ENCODE data around the gene DCAF4.
"Not testable (repeated sequence)": the region's sequence is repeated elsewhere in the genome, so short reads cannot be mapped to it uniquely, and the experiment has no call there.

The DCAF4 gene

GRCh38 chr14:72998252-72998903 lies 72.1 kb downstream of the DCAF4 start:
- H3K36me3 ChIP-seq (ENCODE audit: low read depth) = peaks cover 11% of the 10 kb centered on the region
- no peak for TF ChIP-seq CTCF (IDR thresholded peaks at IDR 0.05; ENCODE audit: poor library complexity, severe bottlenecking)
- no peak overlapping the region for H3K27ac ChIP-seq (ENCODE audit: poor library complexity, severe bottlenecking)

GRCh38 chr14:72999316-72999715 lies 73.1 kb downstream of the DCAF4 start:
- H3K9me3 ChIP-seq (ENCODE audit: severe bottlenecking) = no peaks in the 10 kb centered on the region
- TF ChIP-seq CTCF (IDR thresholded peaks at IDR 0.05; ENCODE audit: poor library complexity, severe bottlenecking) = no peak
- ATAC-seq (ENCODE audit: low read depth) = no peak

More at GRCh38 chr14:72998252-72998903, 72.1 kb downstream of the DCAF4 start:
- peaks cover 4% of the 10 kb centered on the region for H3K4me1 ChIP-seq (ENCODE audit: insufficient read depth, poor library complexity, severe bottlenecking)
- DNase-seq (ENCODE audit: low spot score) (no peak), ATAC-seq (ENCODE audit: low read depth) (no peak)
- H3K4me3 ChIP-seq (ENCODE audit: severe bottlenecking) = no peak overlapping the region
- no peaks in the 10 kb centered on the region for H3K27me3 ChIP-seq (ENCODE audit: insufficient read depth, poor library complexity, severe bottlenecking)
- no peaks in the 10 kb centered on the region for H3K9me3 ChIP-seq (ENCODE audit: severe bottlenecking)

GRCh38 chr14:73000073-73000472 lies 73.8 kb downstream of the DCAF4 start:
- H3K4me3 ChIP-seq (ENCODE audit: severe bottlenecking) = no peak overlapping the region
- H3K27ac ChIP-seq (ENCODE audit: poor library complexity, severe bottlenecking) = no peak overlapping the region
- no peaks in the 10 kb centered on the region for H3K27me3 ChIP-seq (ENCODE audit: insufficient read depth, poor library complexity, severe bottlenecking)
- peaks cover 4% of the 10 kb centered on the region for H3K4me1 ChIP-seq (ENCODE audit: insufficient read depth, poor library complexity, severe bottlenecking)
- no peaks in the 10 kb centered on the region for H3K9me3 ChIP-seq (ENCODE audit: severe bottlenecking)
- ATAC-seq (ENCODE audit: low read depth) (no peak), DNase-seq (ENCODE audit: low spot score) (no peak)
- peaks cover 11% of the 10 kb centered on the region for H3K36me3 ChIP-seq (ENCODE audit: low read depth)
- TF ChIP-seq CTCF (IDR thresholded peaks at IDR 0.05; ENCODE audit: poor library complexity, severe bottlenecking) = no peak

More at GRCh38 chr14:72999316-72999715, 73.1 kb downstream of the DCAF4 start:
- no peak overlapping the region for H3K4me3 ChIP-seq (ENCODE audit: severe bottlenecking)
- no peaks in the 10 kb centered on the region for H3K27me3 ChIP-seq (ENCODE audit: insufficient read depth, poor library complexity, severe bottlenecking)
- H3K27ac ChIP-seq (ENCODE audit: poor library complexity, severe bottlenecking) = no peak overlapping the region
- no peak for DNase-seq (ENCODE audit: low spot score)
- peaks cover 4% of the 10 kb centered on the region for H3K4me1 ChIP-seq (ENCODE audit: insufficient read depth, poor library complexity, severe bottlenecking)
- peaks cover 11% of the 10 kb centered on the region for H3K36me3 ChIP-seq (ENCODE audit: low read depth)

- no peak overlapping the region for H3K27ac ChIP-seq (ENCODE audit: poor library complexity, severe bottlenecking)
- TF ChIP-seq CTCF (IDR thresholded peaks at IDR 0.05; ENCODE audit: poor library complexity, severe bottlenecking) = no peak
- H3K27me3 ChIP-seq (ENCODE audit: insufficient read depth, poor library complexity, severe bottlenecking) = no peaks in the 10 kb centered on the region
- no peak for ATAC-seq (ENCODE audit: low read depth)
- DNase-seq (ENCODE audit: low spot score) = no peak
- no peaks in the 10 kb centered on the region for H3K9me3 ChIP-seq (ENCODE audit: severe bottlenecking)
- no peaks in the 10 kb centered on the region for H3K36me3 ChIP-seq (ENCODE audit: low read depth)
- no peak overlapping the region for H3K4me3 ChIP-seq (ENCODE audit: severe bottlenecking)
- peaks cover 4% of the 10 kb centered on the region for H3K4me1 ChIP-seq (ENCODE audit: insufficient read depth, poor library complexity, severe bottlenecking)
These were observed 77.4 kb downstream of the DCAF4 start for GRCh38 chr14:73003681-73004080.

- H3K27ac ChIP-seq (ENCODE audit: poor library complexity, severe bottlenecking); H3K9me3 ChIP-seq (ENCODE audit: severe bottlenecking); H3K4me3 ChIP-seq (ENCODE audit: severe bottlenecking); H3K4me1 ChIP-seq (ENCODE audit: insufficient read depth, poor library complexity, severe bottlenecking); ATAC-seq (ENCODE audit: low read depth); H3K27me3 ChIP-seq (ENCODE audit: insufficient read depth, poor library complexity, severe bottlenecking); DNase-seq (ENCODE audit: low spot score); H3K36me3 ChIP-seq (ENCODE audit: low read depth): not testable (repeated sequence)
These were observed 78.4 kb downstream of the DCAF4 start for GRCh38 chr14:73004641-73005040.

Measured in RWPE2 (cell line).